Motor neuron (in vitro differentiated cells): ENCODE data around the gene XRCC4. TPM values are rescaled to one million over a fixed set of nuclear protein-coding genes. Genes with fewer than 3 reads are reported as not detected.

Experiments
- ATAC-seq, 8 experiments: fragments of 200-7000 bp; cut with Tn5 transposase; replicated peaks in 6 of 8; 2 replicates each; pipeline ENCODE4 v1.8.0; 2021; ENCODE audit warnings: mild to moderate bottlenecking in 8 of 8, moderate library complexity in 8 of 8
- H3K27ac ChIP-seq, 2 donors: fragments of 250-450 bp; sonication (Bioruptor Pico); 2 replicates each; pipeline ENCODE4 v1.9.0; 2021; ENCODE audit warnings: antibody characterized with exemption in 2 of 2, mild to moderate bottlenecking in 2 of 2, moderate library complexity in 1 of 2
- H3K4me1 ChIP-seq, 2 donors: fragments of 250-450 bp; sonication (Bioruptor Pico); replicated peaks in 1 of 2; 2 replicates each; pipeline ENCODE4 v1.6.1; 2021; ENCODE audit warnings: antibody characterized with exemption in 2 of 2, mild to moderate bottlenecking in 2 of 2, moderate library complexity in 1 of 2
- H3K4me3 ChIP-seq, 5 donors: fragments of 250-450 bp; sonication (Bioruptor Pico); 2 replicates each; pipeline ENCODE4 v1.9.0; 2021; ENCODE audit warnings: antibody characterized with exemption in 5 of 5, mild to moderate bottlenecking in 5 of 5, moderate library complexity in 4 of 5
- WGBS, 10 experiments: fragments of 450-650 bp; shearing (Covaris generic); methylation state at CpG; one replicate each; pipeline ENCODE4 v1.0.0; 2022; 5-methylcytosine and 5-hydroxymethylcytosine counted together
- in situ Hi-C, 9 experiments: fragments of 400-800 bp; cut with MboI; loops; one replicate each; pipeline ENCODE4 v1.15.0; 2021; ENCODE audit warnings: low sequenced_read_pairs in 9 of 9, low pct_unique_long_range_greater_than_20kb in 2 of 9; ENCODE audit not compliant: unreplicated experiment in 9 of 9
- total RNA-seq, 8 experiments: library from RNA; unstranded; fragments of 300-600 nt; gene quantifications; 2 replicates each; pipeline versions ENCODE4 v1.2.3 to v1.2.4, GENCODE V29; 2022

Gene XRCC4
- total RNA-seq, 8 experiments from 2014 or later: 8.4 to 16.8 (median 11.8) TPM

GRCh38 chr5:83387041-83387440 is 309.7 kb downstream of the XRCC4 start:
- Histone ChIP-seq H3K4me3 (no peak overlapping the region), H3K4me1 (peaks cover 0 to 4% of the 10 kb centered on the region in 2 donors), H3K27ac (no peak overlapping the region)
- no peak for ATAC-seq
- 17 to 95% (median 71%) methylated on average over 1 to 2 of the region's 2 CpGs; no CpG with 5 or more reads in 2 of the 10 experiments for WGBS, 10 experiments
- in situ Hi-C loops: no loop called here

- ATAC-seq: peak in 1 of 8 experiments; percentile 14
Measured at GRCh38 chr5:83388608-83389007, 311.3 kb downstream of the XRCC4 start.

GRCh38 chr5:83392766-83393503 is 315.6 kb downstream of the XRCC4 start:
- H3K27ac ChIP-seq: no peak overlapping the region
- WGBS, 10 experiments: 45 to 96% (median 83%) methylated on average over 3 to 8 of the region's 9 CpGs
- in situ Hi-C loops: no loop called here
- H3K4me3 ChIP-seq: no peak overlapping the region
- H3K4me1 ChIP-seq: peaks cover 0 to 4% of the 10 kb centered on the region in 2 donors
- ATAC-seq: no peak

More at GRCh38 chr5:83388608-83389007, 311.3 kb downstream of the XRCC4 start:
- Histone ChIP-seq H3K4me3 (no peak overlapping the region), H3K27ac (no peak overlapping the region), H3K4me1 (peaks cover 0 to 4% of the 10 kb centered on the region in 2 donors)
- in situ Hi-C loops: no loop called here

- Histone ChIP-seq H3K4me3 (no peak overlapping the region), H3K4me1 (peaks cover 0 to 2% of the 10 kb centered on the region in 2 donors), H3K27ac (no peak overlapping the region)
- 86 to 100% (median 100%) methylated on average over 1 of the region's 1 CpG; no CpG with 5 or more reads in 1 of the 10 experiments for WGBS, 10 experiments
- in situ Hi-C loops: no loop called here
- ATAC-seq: no peak
Measured at GRCh38 chr5:83393504-83393866, 316.1 kb downstream of the XRCC4 start.

GRCh38 chr5:83394190-83394589 is 316.8 kb downstream of the XRCC4 start:
- whole genome bisulfite sequencing, 10 experiments: 40 to 100% (median 88%) methylated on average over 1 to 2 of the region's 2 CpGs; no CpG with 5 or more reads in 1 of the 10 experiments

GRCh38 chr5:83396662-83397061 is 319.3 kb downstream of the XRCC4 start:
- Histone ChIP-seq H3K4me3 (no peak overlapping the region), H3K27ac (no peak overlapping the region), H3K4me1 (peaks cover 9 to 16% of the 10 kb centered on the region in 2 donors)
- 9 to 83% (median 68%) methylated on average over 1 of the region's 1 CpG for WGBS, 10 experiments
- in situ Hi-C loops: no loop called here
- ATAC-seq: no peak

More at GRCh38 chr5:83394190-83394589, 316.8 kb downstream of the XRCC4 start:
- no peaks in the 10 kb centered on the region for H3K4me1 ChIP-seq
- in situ Hi-C loops: no loop called here
- H3K27ac ChIP-seq: no peak overlapping the region
- ATAC-seq: no peak
- no peak overlapping the region for H3K4me3 ChIP-seq

GRCh38 chr5:83397658-83398057 is 320.3 kb downstream of the XRCC4 start:
- H3K4me1 ChIP-seq: peaks cover 12 to 21% of the 10 kb centered on the region in 2 donors
- no peak overlapping the region for H3K27ac ChIP-seq
- in situ Hi-C loops: no loop called here
- 13 to 100% (median 89%) methylated on average over 1 of the region's 1 CpG; no CpG with 5 or more reads in 2 of the 10 experiments for WGBS, 10 experiments
- H3K4me3 ChIP-seq: no peak overlapping the region
- ATAC-seq: no peak

- in situ Hi-C loops: no loop called here
- Histone ChIP-seq H3K4me3 (no peak overlapping the region), H3K4me1 (peaks cover 12 to 25% of the 10 kb centered on the region in 2 donors), H3K27ac (peak overlapping the region; percentile 9 to 63)
- no peak for ATAC-seq
- WGBS, 10 experiments: 51 to 100% (median 74%) methylated on average over 2 to 4 of the region's 4 CpGs; no CpG with 5 or more reads in 2 of the 10 experiments
Measured at GRCh38 chr5:83400241-83400640, 322.9 kb downstream of the XRCC4 start.

GRCh38 chr5:83400701-83401100 is 323.4 kb downstream of the XRCC4 start:
- peak overlapping the region in 1 of 2 donors; percentile 63 for H3K27ac ChIP-seq
- in situ Hi-C loops: no loop called here
- peaks cover 12 to 25% of the 10 kb centered on the region in 2 donors for H3K4me1 ChIP-seq
- 18 to 94% (median 75%) methylated on average over 1 to 3 of the region's 3 CpGs; no CpG with 5 or more reads in 1 of the 10 experiments for WGBS, 10 experiments
- H3K4me3 ChIP-seq: no peak overlapping the region
- ATAC-seq: peak in 4 of 8 experiments; percentile 18 to 59 (median 52)

GRCh38 chr5:83401122-83401731 is 323.9 kb downstream of the XRCC4 start:
- Histone ChIP-seq H3K27ac (peak overlapping the region in 1 of 2 donors; percentile 63), H3K4me3 (no peak overlapping the region), H3K4me1 (peaks cover 12 to 25% of the 10 kb centered on the region in 2 donors)
- in situ Hi-C loops: no loop called here
- WGBS, 10 experiments: 0 to 38% (median 6%) methylated on average over 1 to 3 of the region's 3 CpGs; no CpG with 5 or more reads in 3 of the 10 experiments
- peak in 5 of 8 experiments; percentile 17 to 75 (median 71) for ATAC-seq

GRCh38 chr5:83401775-83402174 is 324.4 kb downstream of the XRCC4 start:
- in situ Hi-C loops: no loop called here
- peaks cover 12 to 25% of the 10 kb centered on the region in 2 donors for H3K4me1 ChIP-seq
- peak overlapping the region in 1 of 2 donors; percentile 63 for H3K27ac ChIP-seq
- peak in 1 of 8 experiments; percentile 12 for ATAC-seq
- no peak overlapping the region for H3K4me3 ChIP-seq
